SK-N-SH treated with all-trans-retinoic acid at 6 μM for 48 hours (cell line): ENCODE results near the gene UBE4B.

ENCODE experiments used
- ATAC-seq: fragments of 200-7000 bp; cut with Tn5 transposase; 3 replicates; pipeline ENCODE4 v1.9.1; 2020; ENCODE audit warnings: mild to moderate bottlenecking, moderate library complexity
- ARNTL ChIP-seq: fragments of 450-650 bp; formaldehyde crosslinking; IDR thresholded peaks from 2 replicates; pipeline ENCODE4 v1.5.0; 2020; ENCODE audit warnings: low read depth, mild to moderate bottlenecking, moderate library complexity, borderline replicate concordance
- BACH2 ChIP-seq: fragments of 250-450 bp; sonication (Bioruptor Pico); IDR thresholded peaks from 2 replicates; pipeline ENCODE4 v1.9.0; 2021; ENCODE audit warnings: mild to moderate bottlenecking, borderline replicate concordance
- CSDC2 ChIP-seq: fragments of 250-450 bp; sonication (Bioruptor Pico); IDR thresholded peaks from 2 replicates; pipeline ENCODE4 v1.5.0; 2020; ENCODE audit warnings: mild to moderate bottlenecking, moderate library complexity
- ESRRG ChIP-seq: fragments of 250-450 bp; sonication (Bioruptor Pico); IDR thresholded peaks from 2 replicates; pipeline ENCODE4 v1.6.1; 2021; ENCODE audit warnings: mild to moderate bottlenecking
- GLIS3 ChIP-seq: fragments of 250-450 bp; sonication (Bioruptor Pico); IDR thresholded peaks from 2 replicates; pipeline ENCODE4 v1.5.0; 2020; ENCODE audit warnings: mild to moderate bottlenecking, moderate library complexity
- ISL1 ChIP-seq: fragments of 250-450 bp; sonication (Bioruptor Pico); IDR thresholded peaks from 2 replicates; pipeline ENCODE4 v2.1.2; 2022; ENCODE audit warnings: mild to moderate bottlenecking, moderate library complexity
- OSR1 ChIP-seq: fragments of 250-450 bp; sonication (Bioruptor Pico); IDR thresholded peaks from 2 replicates; pipeline ENCODE4 v1.8.0; 2022; ENCODE audit warnings: moderate library complexity, mild to moderate bottlenecking, inconsistent platforms
- PPARA ChIP-seq: fragments of 250-450 bp; sonication (Bioruptor Pico); IDR thresholded peaks from 2 replicates; pipeline ENCODE4 v1.5.0; 2020; ENCODE audit warnings: mild to moderate bottlenecking, borderline replicate concordance
- RARB ChIP-seq: fragments of 250-450 bp; sonication (Bioruptor Pico); IDR thresholded peaks from 2 replicates; pipeline ENCODE4 v1.8.0; 2021; ENCODE audit warnings: mild to moderate bottlenecking, moderate library complexity
- SNAI2 ChIP-seq: fragments of 250-450 bp; sonication (Bioruptor Pico); IDR thresholded peaks from 2 replicates; pipeline ENCODE4 v1.5.0; 2020; ENCODE audit warnings: mild to moderate bottlenecking, moderate library complexity
- TCF4 ChIP-seq: fragments of 250-450 bp; sonication (Bioruptor Pico); IDR thresholded peaks from 2 replicates; pipeline ENCODE4 v1.8.0; 2021; ENCODE audit warnings: mild to moderate bottlenecking, moderate library complexity, borderline replicate concordance
- TOX ChIP-seq: fragments of 250-450 bp; sonication (Bioruptor Pico); IDR thresholded peaks from 2 replicates; pipeline ENCODE4 v1.8.0; 2021; ENCODE audit warnings: mild to moderate bottlenecking, moderate library complexity, borderline replicate concordance
- ZC3H10 ChIP-seq: fragments of 250-450 bp; sonication (Bioruptor Pico); IDR thresholded peaks from 2 replicates; pipeline ENCODE4 v1.5.1; 2021; ENCODE audit warnings: mild to moderate bottlenecking, moderate library complexity
- ZFP3 ChIP-seq: fragments of 250-450 bp; sonication (Bioruptor Pico); IDR thresholded peaks from 2 replicates; pipeline ENCODE4 v1.5.0; 2020; ENCODE audit warnings: mild to moderate bottlenecking, moderate library complexity
- ZNF565 ChIP-seq: fragments of 450-650 bp; formaldehyde crosslinking; conservative IDR thresholded peaks from 2 replicates; pipeline ENCODE4 v1.5.0; 2020; ENCODE audit warnings: low read depth, mild to moderate bottlenecking, moderate library complexity
- ZNF70 ChIP-seq: fragments of 450-650 bp; formaldehyde crosslinking; IDR thresholded peaks from 2 replicates; pipeline ENCODE4 v1.5.0; 2020; ENCODE audit warnings: mild to moderate bottlenecking, moderate library complexity
- ZNF8 ChIP-seq: fragments of 450-650 bp; formaldehyde crosslinking; IDR thresholded peaks from 2 replicates; pipeline ENCODE4 v1.5.0; 2020; ENCODE audit warnings: mild to moderate bottlenecking, moderate library complexity
- TF ChIP-seq, protein P1 (sequence below): fragments of 250-450 bp; sonication (Bioruptor Pico); IDR thresholded peaks from 2 replicates; pipeline ENCODE4 v1.8.0; 2020; ENCODE audit warnings: mild to moderate bottlenecking, moderate library complexity, borderline replicate concordance
- TF ChIP-seq, protein P2 (sequence below): fragments of 250-450 bp; sonication (Bioruptor Pico); IDR thresholded peaks from 2 replicates; pipeline ENCODE4 v1.5.1; 2021; ENCODE audit warnings: mild to moderate bottlenecking, moderate library complexity
- TF ChIP-seq, protein P3 (sequence below): fragments of 250-450 bp; sonication (Bioruptor Pico); IDR thresholded peaks from 2 replicates; pipeline ENCODE4 v1.5.1; 2020; ENCODE audit warnings: low read depth, mild to moderate bottlenecking, moderate library complexity

Gene UBE4B

DNA sequence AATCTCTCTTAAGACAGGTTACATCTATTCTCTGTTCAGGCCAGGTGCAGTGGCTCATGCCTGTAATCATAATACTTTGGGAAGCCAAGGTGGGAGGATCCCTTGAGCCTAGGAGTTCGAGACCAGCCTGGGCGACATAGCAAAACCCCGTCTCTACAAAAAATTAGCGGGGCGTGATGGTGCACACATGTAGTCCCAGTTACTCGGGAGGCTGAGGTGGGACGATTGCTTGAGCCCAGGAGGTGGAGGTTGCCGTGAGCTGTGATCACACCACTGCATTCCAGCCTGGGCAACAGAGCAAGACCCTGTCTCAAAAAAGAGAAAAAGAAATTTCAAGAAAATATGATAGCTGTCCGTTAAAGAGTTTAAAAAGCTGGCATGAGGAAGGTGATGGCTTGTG is 43.0 kb downstream of the UBE4B start:
- no peak for ATAC-seq
- no peak for TF ChIP-seq ZNF8
- no peak for TF ChIP-seq ISL1

DNA sequence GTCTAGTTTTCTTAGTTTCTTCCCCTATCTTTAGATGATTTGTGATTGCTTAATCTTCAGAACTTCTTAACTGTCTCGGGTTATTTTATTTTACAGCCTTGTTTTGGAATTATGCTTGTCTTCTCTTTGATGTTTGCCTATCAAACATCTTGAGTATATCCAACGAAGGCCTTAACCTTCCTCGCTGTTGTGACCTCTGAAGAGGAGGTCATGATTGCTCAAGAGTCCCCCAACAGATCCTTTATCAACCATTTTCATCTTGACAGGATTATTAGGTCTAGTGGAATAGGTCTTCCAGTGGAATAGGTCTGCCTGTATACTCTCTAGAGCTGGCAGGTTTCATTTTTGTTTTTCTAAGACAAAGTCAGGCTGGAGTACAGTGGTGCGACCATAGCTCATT is 45.7 kb downstream of the UBE4B start:
- no peak for ATAC-seq
- TF ChIP-seq ZNF8, result no peak
- no peak for TF ChIP-seq RARB (CRISPR knock-in tag)
- no peak for TF ChIP-seq SNAI2 (CRISPR knock-in tag)
- TF ChIP-seq, protein P1, sequence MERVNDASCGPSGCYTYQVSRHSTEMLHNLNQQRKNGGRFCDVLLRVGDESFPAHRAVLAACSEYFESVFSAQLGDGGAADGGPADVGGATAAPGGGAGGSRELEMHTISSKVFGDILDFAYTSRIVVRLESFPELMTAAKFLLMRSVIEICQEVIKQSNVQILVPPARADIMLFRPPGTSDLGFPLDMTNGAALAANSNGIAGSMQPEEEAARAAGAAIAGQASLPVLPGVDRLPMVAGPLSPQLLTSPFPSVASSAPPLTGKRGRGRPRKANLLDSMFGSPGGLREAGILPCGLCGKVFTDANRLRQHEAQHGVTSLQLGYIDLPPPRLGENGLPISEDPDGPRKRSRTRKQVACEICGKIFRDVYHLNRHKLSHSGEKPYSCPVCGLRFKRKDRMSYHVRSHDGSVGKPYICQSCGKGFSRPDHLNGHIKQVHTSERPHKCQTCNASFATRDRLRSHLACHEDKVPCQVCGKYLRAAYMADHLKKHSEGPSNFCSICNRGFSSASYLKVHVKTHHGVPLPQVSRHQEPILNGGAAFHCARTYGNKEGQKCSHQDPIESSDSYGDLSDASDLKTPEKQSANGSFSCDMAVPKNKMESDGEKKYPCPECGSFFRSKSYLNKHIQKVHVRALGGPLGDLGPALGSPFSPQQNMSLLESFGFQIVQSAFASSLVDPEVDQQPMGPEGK (CRISPR knock-in tag), result no peak
- TF ChIP-seq ZNF70 (CRISPR knock-in tag), result no peak
- TF ChIP-seq BACH2 (CRISPR knock-in tag), result no peak
- no peak for TF ChIP-seq TOX (CRISPR knock-in tag)
- TF ChIP-seq, protein P2, sequence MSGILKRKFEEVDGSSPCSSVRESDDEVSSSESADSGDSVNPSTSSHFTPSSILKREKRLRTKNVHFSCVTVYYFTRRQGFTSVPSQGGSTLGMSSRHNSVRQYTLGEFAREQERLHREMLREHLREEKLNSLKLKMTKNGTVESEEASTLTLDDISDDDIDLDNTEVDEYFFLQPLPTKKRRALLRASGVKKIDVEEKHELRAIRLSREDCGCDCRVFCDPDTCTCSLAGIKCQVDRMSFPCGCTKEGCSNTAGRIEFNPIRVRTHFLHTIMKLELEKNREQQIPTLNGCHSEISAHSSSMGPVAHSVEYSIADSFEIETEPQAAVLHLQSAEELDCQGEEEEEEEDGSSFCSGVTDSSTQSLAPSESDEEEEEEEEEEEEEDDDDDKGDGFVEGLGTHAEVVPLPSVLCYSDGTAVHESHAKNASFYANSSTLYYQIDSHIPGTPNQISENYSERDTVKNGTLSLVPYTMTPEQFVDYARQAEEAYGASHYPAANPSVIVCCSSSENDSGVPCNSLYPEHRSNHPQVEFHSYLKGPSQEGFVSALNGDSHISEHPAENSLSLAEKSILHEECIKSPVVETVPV (CRISPR knock-in tag), result no peak
- no peak for TF ChIP-seq ARNTL (CRISPR knock-in tag)
- TF ChIP-seq ZC3H10 (CRISPR knock-in tag), result no peak
- TF ChIP-seq, protein P3, sequence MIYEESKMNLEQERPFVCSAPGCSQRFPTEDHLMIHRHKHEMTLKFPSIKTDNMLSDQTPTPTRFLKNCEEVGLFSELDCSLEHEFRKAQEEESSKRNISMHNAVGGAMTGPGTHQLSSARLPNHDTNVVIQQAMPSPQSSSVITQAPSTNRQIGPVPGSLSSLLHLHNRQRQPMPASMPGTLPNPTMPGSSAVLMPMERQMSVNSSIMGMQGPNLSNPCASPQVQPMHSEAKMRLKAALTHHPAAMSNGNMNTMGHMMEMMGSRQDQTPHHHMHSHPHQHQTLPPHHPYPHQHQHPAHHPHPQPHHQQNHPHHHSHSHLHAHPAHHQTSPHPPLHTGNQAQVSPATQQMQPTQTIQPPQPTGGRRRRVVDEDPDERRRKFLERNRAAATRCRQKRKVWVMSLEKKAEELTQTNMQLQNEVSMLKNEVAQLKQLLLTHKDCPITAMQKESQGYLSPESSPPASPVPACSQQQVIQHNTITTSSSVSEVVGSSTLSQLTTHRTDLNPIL (CRISPR knock-in tag), result no peak
- TF ChIP-seq OSR1 (CRISPR knock-in tag), result no peak
- no peak for TF ChIP-seq ZNF565 (CRISPR knock-in tag)
- TF ChIP-seq ZFP3 (CRISPR knock-in tag), result no peak

DNA sequence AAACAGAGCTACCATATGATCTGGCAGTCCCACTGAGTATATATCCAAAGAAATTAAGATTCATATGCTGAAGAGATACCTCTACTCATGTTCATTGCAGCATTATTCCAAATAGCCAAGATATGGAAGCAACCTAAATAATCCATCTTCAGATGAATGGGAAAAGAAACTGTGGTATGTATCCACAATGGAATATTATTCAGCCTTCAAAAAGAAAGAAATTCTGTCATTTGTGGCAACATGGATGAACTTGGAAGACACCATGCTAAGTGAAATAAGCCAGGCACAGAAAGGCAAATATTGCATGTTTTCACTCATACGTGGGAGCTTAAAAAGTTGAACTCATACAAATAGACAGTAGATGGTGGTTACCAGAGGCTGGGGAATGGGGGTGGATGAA is 47.8 kb downstream of the UBE4B start:
- TF ChIP-seq, protein P3 (CRISPR knock-in tag), result no peak
- TF ChIP-seq ZNF8, result peak; percentile 76
- no peak for ATAC-seq

DNA sequence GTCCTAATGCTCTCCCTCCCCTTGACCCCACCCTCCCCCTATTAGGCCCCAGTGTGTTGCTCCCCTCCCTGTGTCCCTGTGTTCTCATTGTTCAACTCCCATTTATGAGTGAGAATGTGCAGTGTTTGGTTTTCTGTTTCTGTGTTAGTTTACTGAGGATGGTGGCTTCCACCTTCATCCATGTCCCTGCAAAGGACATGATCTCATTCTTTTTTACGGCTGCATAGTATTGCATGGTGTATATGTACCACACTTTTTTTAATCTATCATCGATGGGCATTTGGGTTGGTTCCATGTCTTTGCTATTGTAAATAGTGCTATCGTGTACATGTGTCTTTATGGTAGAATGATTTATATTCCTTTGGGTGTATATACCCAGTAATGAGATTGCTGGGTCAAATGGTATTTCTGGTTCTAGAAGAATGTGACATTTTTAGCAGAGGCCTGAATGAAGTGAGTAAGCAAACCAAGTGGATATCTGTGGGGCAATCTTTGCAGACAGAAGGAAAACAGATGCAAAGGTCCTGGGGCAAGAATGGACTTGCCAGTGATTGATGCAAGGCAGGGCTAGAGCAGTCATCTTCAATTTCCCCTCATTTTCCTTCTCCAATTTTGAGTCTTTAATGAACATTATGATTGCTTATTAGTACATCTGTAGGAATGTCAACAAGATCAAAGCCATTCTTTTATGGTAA is 50.2 kb downstream of the UBE4B start:
- TF ChIP-seq TCF4 (CRISPR knock-in tag) (no peak), ZNF8 (no peak)
- ATAC-seq, result no peak

DNA sequence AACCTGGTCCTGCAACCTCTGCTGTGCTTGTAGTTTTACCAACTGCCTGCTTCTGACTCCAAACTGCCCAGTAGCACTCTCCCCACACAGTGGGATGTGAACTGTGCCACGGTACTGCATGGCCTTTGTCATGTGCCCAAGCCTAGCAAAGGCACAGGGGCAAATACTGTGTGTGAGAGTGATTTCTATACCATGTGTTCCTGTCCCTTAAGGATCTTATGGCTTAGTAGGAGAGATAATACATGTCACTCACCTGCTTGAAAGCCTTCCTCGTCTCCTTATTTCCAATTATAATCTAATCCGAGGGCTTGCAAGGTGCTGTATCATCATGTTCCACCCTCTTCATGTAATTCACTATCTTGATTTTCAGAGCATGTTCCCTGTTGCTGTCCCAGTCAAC is 51.3 kb downstream of the UBE4B start:
- TF ChIP-seq TCF4 (CRISPR knock-in tag) (no peak), ISL1 (no peak), PPARA (no peak), ARNTL (CRISPR knock-in tag) (no peak), GLIS3 (CRISPR knock-in tag) (no peak), SNAI2 (CRISPR knock-in tag) (no peak), OSR1 (CRISPR knock-in tag) (no peak), TOX (CRISPR knock-in tag) (no peak), ZNF8 (no peak), ZNF565 (CRISPR knock-in tag) (no peak), RARB (CRISPR knock-in tag) (no peak), CSDC2 (CRISPR knock-in tag) (no peak), ZFP3 (CRISPR knock-in tag) (no peak), ESRRG (CRISPR knock-in tag) (no peak), ZC3H10 (CRISPR knock-in tag) (no peak), ZNF70 (CRISPR knock-in tag) (no peak)
- TF ChIP-seq, protein P2 (CRISPR knock-in tag), result no peak
- TF ChIP-seq, protein P3 (CRISPR knock-in tag), result no peak
- TF ChIP-seq, protein P1 (CRISPR knock-in tag), result no peak
- no peak for ATAC-seq
